ENCODE data around the gene LRPAP1.

Gene LRPAP1

DNA sequence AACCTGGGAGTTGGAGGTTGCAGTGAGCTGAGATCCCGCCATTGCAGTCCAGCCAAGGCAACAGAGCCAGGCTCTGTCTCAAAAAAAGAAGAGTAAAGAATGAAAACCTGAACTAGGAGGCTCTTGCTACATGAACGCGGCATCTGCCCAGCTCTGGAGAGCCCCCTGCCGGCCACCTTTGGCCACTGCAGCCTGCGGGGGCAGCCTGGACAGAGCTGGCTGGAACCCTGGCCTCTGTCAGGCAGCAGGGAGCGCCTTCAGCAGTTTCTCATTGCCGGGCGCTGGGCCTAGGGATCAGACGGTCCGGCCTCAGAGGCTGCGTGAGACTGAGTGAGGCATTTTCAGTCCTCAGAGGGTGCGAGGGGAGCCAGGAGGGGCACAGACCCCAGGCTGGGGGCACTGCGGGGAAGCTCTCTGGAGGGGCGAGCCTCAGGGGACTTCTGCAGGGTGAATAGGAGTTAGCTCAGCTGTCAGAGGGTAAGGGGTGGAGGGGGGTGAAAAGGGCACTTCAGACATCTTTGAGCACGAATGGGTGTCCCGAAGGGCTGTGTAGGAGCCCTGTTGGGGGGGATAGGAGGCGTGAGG lies 51.6 kb downstream of the LRPAP1 start:
- Histone ChIP-seq H3K4me1 (ENCODE audit: control insufficient read depth in 2 of 2, insufficient read depth in 2 of 2, low read length in 2 of 2) (peaks cover 17 to 25% of the 10 kb centered on the region in 2 donors), H3K36me3 (ENCODE audit: control insufficient read depth in 2 of 2, insufficient read depth in 2 of 2, low read length in 2 of 2) (no peaks in the 10 kb centered on the region), H3K27me3 (ENCODE audit: control insufficient read depth in 2 of 2, insufficient read depth in 2 of 2, low read length in 2 of 2) (peaks cover 15 to 30% of the 10 kb centered on the region in 2 donors), H3K9ac (ENCODE audit: low read depth in 1 of 2, low read length in 2 of 2) (no peak overlapping the region), H3K27ac (ENCODE audit: low read depth in 2 of 2, low read length in 2 of 2) (no peak overlapping the region), H3K9me3 (ENCODE audit: control insufficient read depth in 2 of 2, low read length in 2 of 2) (no peaks in the 10 kb centered on the region), H3K4me3 (ENCODE audit: low read length in 2 of 2) (no peak overlapping the region)

DNA sequence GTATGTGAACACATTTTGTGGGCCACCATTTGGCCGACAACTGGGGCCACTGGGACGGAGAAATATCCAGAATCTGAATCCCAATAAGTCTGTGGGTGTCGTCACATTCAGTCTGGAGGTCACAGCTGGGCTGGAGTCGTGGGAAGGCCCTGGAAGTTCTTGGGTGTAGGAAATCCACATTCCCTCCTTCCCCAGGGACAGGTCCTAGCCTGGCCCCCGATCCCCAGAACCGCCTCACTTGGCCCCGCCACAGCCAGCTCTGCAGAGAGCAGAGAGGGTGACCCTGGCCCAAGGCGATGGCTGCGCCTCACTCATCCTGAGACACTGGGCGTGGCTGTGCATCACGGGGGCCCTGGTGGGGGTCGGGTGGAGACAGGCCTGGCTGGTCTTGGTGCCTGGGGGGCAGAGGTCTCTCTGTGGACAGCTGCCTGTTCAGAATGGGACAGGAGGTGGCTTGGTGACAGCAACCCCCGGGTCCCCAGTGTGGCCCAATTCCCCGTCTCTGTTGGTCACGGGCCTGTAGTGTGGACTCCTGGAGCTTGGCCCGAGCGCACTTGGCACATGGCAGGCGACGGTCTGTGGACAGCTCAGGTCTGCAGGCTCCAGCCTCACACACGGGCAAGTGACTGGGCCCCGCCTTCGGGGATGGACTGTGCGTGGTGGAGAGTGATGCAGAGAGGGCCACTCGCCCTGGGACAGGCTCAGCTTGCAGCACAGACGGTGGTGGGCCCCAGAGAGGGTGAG lies 52.7 kb downstream of the LRPAP1 start:
- Histone ChIP-seq H3K9ac (ENCODE audit: low read depth in 1 of 2, low read length in 2 of 2) (no peak overlapping the region), H3K27ac (ENCODE audit: low read depth in 2 of 2, low read length in 2 of 2) (no peak overlapping the region), H3K4me1 (ENCODE audit: control insufficient read depth in 2 of 2, insufficient read depth in 2 of 2, low read length in 2 of 2) (peaks cover 8 to 19% of the 10 kb centered on the region in 2 donors), H3K36me3 (ENCODE audit: control insufficient read depth in 2 of 2, insufficient read depth in 2 of 2, low read length in 2 of 2) (no peaks in the 10 kb centered on the region), H3K4me3 (ENCODE audit: low read length in 2 of 2) (no peak overlapping the region), H3K9me3 (ENCODE audit: control insufficient read depth in 2 of 2, low read length in 2 of 2) (no peaks in the 10 kb centered on the region), H3K27me3 (ENCODE audit: control insufficient read depth in 2 of 2, insufficient read depth in 2 of 2, low read length in 2 of 2) (peaks cover 13 to 31% of the 10 kb centered on the region in 2 donors)

DNA sequence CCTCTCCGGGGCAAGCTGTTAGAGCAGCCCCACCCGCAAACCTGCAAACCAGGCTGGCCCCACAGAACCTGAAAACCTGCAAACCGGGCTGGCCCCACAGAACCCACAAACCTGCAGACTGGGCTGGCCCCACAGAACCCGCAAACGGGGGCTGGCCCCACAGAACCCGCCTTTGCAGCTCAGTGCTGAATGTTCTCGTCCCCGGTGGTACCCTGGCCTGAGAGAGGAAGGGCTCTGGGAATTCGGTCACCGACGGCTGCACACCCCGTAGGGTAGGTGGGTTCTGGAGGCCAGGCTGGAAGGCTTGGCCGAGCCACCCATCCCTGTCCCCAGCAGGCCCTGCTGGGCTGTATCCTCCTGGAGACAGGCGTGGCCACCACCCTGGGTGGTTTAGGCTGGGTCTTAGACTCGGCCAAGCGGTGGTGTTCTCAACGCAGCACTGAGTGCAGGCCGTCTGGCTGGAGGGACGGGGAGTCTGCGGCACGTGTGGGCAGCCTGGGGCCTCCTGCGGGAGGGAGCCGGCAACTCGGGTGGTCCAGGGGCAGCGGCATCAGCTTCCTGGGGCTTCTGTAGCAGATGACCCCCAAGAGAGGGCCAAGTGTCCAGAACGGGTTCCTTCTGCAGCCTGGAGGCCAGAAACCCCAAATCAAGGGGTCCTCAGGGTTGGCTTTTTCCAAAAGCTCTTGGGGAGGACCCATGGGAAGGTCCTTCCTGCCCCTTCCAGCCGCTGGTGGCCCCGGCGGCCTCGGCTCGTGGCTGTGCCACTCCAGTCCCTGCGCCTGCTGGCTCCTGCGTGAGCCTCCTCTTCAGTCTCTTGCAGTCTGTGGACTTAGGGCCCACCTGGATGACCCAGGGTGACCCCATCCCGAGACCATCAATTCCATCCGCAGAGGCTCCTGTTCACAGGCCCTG lies 53.5 kb downstream of the LRPAP1 start:
- H3K4me1 ChIP-seq (ENCODE audit: control insufficient read depth in 2 of 2, insufficient read depth in 2 of 2, low read length in 2 of 2) = peaks cover 6 to 11% of the 10 kb centered on the region in 2 donors
- H3K4me3 ChIP-seq (ENCODE audit: low read length in 2 of 2) = no peak overlapping the region
- H3K9me3 ChIP-seq (ENCODE audit: control insufficient read depth in 2 of 2, low read length in 2 of 2) = no peaks in the 10 kb centered on the region
- H3K36me3 ChIP-seq (ENCODE audit: control insufficient read depth in 2 of 2, insufficient read depth in 2 of 2, low read length in 2 of 2) = no peaks in the 10 kb centered on the region
- H3K27ac ChIP-seq (ENCODE audit: low read depth in 2 of 2, low read length in 2 of 2) = no peak overlapping the region
- H3K9ac ChIP-seq (ENCODE audit: low read depth in 1 of 2, low read length in 2 of 2) = no peak overlapping the region
- peaks cover 10 to 26% of the 10 kb centered on the region in 2 donors for H3K27me3 ChIP-seq (ENCODE audit: control insufficient read depth in 2 of 2, insufficient read depth in 2 of 2, low read length in 2 of 2)

DNA sequence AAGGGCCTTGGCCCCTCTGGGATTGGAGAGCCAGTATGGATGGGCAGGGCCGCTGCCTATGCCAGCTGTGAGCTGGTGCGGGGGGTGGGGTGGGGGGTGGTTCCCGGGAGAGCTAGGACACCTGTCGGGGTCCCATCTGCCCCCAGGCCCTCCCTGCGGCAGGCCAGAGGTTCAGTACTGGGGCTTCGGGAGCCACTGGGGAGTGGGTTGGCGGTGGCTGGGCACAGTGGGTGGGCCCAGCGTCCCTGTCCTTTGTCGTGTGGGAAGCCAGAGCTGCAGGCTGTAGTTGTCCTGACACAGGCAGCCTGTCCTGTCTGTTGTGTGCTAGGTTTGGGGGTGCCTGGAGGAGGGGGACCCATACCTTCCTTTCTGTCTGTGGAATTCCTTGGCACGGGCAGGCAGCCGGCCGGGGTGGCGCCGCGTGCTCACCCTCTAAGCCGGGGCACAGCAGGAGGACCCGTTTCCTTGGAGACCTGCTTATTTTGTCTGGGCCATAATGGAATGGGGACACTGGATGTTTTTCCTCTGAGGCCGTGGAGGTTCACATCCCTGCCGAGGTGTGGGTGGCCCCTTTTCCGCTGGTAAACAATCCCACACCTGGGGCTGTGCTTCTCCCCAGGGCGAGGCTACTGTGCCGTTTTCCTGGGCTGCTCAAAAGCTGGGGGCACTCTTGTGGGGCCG lies 54.3 kb downstream of the LRPAP1 start:
- Histone ChIP-seq H3K4me1 (ENCODE audit: control insufficient read depth in 2 of 2, insufficient read depth in 2 of 2, low read length in 2 of 2) (peaks cover 6% of the 10 kb centered on the region in 2 donors), H3K4me3 (ENCODE audit: low read length in 2 of 2) (no peak overlapping the region), H3K36me3 (ENCODE audit: control insufficient read depth in 2 of 2, insufficient read depth in 2 of 2, low read length in 2 of 2) (no peaks in the 10 kb centered on the region), H3K27me3 (ENCODE audit: control insufficient read depth in 2 of 2, insufficient read depth in 2 of 2, low read length in 2 of 2) (peaks cover 10 to 24% of the 10 kb centered on the region in 2 donors), H3K9me3 (ENCODE audit: control insufficient read depth in 2 of 2, low read length in 2 of 2) (no peaks in the 10 kb centered on the region), H3K27ac (ENCODE audit: low read depth in 2 of 2, low read length in 2 of 2) (no peak overlapping the region), H3K9ac (ENCODE audit: low read depth in 1 of 2, low read length in 2 of 2) (no peak overlapping the region)

DNA sequence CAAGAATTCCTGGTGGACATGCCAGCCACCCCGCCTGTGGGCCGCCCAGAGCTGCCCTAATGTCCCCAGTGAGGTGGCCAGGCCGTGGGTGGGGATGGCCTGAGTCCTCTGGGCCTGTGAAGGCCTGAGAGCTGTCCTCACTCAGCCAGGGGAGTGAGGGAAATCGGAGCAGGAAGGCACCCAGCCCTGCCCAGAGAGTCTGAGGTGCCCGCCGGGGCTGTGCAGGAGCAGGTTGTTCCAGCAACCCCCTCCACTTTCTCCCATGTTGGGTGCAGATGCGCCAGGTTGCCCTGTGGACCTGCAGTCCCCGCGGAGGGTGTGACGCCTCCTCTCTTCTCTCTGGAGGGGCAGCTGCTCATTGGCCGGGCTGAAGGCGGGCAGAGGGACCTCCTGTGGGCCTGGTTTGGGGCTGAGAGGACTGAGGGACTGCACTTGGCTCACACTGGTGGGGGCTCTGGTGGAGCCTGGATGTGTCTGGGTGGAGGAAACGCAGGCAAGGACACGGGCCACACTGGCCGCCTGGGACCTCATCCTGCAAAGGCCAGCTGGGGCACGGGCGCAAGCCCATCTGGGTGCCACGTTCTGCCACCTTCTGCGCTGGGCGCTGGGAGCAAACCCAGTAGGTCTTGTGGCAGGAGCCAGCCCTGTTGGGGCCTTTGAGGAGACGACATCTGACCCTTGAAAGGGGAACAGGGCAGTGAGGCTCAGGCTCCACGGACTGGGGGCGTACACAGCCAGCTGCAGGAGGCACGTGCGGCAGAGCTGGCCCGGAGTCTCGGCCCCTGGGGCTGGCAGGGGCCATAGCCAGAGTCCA lies 55.1 kb downstream of the LRPAP1 start:
- Histone ChIP-seq H3K9ac (ENCODE audit: low read depth in 1 of 2, low read length in 2 of 2) (no peak overlapping the region), H3K4me1 (ENCODE audit: control insufficient read depth in 2 of 2, insufficient read depth in 2 of 2, low read length in 2 of 2) (peaks cover 4 to 6% of the 10 kb centered on the region in 2 donors), H3K4me3 (ENCODE audit: low read length in 2 of 2) (no peak overlapping the region), H3K27ac (ENCODE audit: low read depth in 2 of 2, low read length in 2 of 2) (no peak overlapping the region), H3K36me3 (ENCODE audit: control insufficient read depth in 2 of 2, insufficient read depth in 2 of 2, low read length in 2 of 2) (no peaks in the 10 kb centered on the region), H3K27me3 (ENCODE audit: control insufficient read depth in 2 of 2, insufficient read depth in 2 of 2, low read length in 2 of 2) (peaks cover 7 to 27% of the 10 kb centered on the region in 2 donors), H3K9me3 (ENCODE audit: control insufficient read depth in 2 of 2, low read length in 2 of 2) (no peaks in the 10 kb centered on the region)

DNA sequence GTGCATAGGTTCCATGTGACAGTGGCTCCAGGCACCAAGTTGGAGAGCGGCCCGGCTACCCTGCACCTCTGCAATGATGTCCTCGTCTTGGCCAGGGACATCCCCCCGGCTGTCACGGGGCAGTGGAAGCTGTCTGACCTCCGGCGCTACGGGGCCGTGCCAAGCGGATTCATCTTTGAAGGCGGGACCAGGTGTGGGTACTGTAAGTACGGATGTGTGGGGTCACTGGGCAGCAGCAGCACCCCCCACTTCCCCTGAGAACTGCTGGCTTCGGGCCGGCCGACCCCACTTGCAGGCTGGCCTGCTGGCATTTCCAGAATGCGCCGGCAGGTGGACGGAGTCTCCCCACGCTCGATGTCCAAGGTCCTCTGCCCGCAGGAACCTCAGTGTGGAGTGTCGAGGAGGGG lies 55.9 kb downstream of the LRPAP1 start:
- Histone ChIP-seq H3K9ac (ENCODE audit: low read depth in 1 of 2, low read length in 2 of 2) (no peak overlapping the region), H3K4me1 (ENCODE audit: control insufficient read depth in 2 of 2, insufficient read depth in 2 of 2, low read length in 2 of 2) (no peaks in the 10 kb centered on the region), H3K27me3 (ENCODE audit: control insufficient read depth in 2 of 2, insufficient read depth in 2 of 2, low read length in 2 of 2) (peaks cover 6 to 23% of the 10 kb centered on the region in 2 donors), H3K4me3 (ENCODE audit: low read length in 2 of 2) (no peak overlapping the region), H3K36me3 (ENCODE audit: control insufficient read depth in 2 of 2, insufficient read depth in 2 of 2, low read length in 2 of 2) (no peaks in the 10 kb centered on the region), H3K9me3 (ENCODE audit: control insufficient read depth in 2 of 2, low read length in 2 of 2) (no peaks in the 10 kb centered on the region), H3K27ac (ENCODE audit: low read depth in 2 of 2, low read length in 2 of 2) (no peak overlapping the region)

DNA sequence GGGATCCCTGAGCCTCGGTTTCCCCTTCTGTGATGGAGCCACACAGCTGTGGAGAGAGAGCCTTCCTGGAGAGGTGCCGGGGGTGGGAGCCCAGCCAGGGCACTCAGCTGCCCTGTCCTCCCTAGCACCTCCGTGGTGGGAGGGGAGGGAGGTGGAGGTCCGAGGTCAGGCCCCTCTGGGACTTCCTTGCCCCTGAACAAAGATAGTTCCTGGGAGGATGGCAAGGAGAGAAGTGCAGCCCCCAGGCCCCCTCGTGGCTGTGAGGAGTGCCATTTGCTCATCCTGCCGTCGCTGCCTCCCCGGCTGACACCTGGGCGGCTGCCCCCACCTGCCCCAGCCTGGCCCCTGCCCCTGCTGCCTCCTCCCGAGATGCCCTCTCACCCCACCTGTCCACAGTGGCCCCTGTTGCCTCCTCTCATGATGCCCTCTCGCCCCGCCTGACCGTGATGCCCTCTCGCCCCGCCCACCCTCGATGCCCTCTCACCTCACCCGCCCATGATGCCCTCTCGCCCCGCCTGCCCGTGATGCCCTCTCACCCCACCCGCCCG lies 56.4 kb downstream of the LRPAP1 start:
- H3K9me3 ChIP-seq (ENCODE audit: control insufficient read depth in 2 of 2, low read length in 2 of 2) = no peaks in the 10 kb centered on the region
- H3K4me3 ChIP-seq (ENCODE audit: low read length in 2 of 2) = no peak overlapping the region
- H3K9ac ChIP-seq (ENCODE audit: low read depth in 1 of 2, low read length in 2 of 2) = no peak overlapping the region
- H3K27ac ChIP-seq (ENCODE audit: low read depth in 2 of 2, low read length in 2 of 2) = no peak overlapping the region
- no peaks in the 10 kb centered on the region for H3K36me3 ChIP-seq (ENCODE audit: control insufficient read depth in 2 of 2, insufficient read depth in 2 of 2, low read length in 2 of 2)
- peaks cover 3 to 27% of the 10 kb centered on the region in 2 donors for H3K27me3 ChIP-seq (ENCODE audit: control insufficient read depth in 2 of 2, insufficient read depth in 2 of 2, low read length in 2 of 2)
- peaks cover 0 to 3% of the 10 kb centered on the region in 2 donors for H3K4me1 ChIP-seq (ENCODE audit: control insufficient read depth in 2 of 2, insufficient read depth in 2 of 2, low read length in 2 of 2)

DNA sequence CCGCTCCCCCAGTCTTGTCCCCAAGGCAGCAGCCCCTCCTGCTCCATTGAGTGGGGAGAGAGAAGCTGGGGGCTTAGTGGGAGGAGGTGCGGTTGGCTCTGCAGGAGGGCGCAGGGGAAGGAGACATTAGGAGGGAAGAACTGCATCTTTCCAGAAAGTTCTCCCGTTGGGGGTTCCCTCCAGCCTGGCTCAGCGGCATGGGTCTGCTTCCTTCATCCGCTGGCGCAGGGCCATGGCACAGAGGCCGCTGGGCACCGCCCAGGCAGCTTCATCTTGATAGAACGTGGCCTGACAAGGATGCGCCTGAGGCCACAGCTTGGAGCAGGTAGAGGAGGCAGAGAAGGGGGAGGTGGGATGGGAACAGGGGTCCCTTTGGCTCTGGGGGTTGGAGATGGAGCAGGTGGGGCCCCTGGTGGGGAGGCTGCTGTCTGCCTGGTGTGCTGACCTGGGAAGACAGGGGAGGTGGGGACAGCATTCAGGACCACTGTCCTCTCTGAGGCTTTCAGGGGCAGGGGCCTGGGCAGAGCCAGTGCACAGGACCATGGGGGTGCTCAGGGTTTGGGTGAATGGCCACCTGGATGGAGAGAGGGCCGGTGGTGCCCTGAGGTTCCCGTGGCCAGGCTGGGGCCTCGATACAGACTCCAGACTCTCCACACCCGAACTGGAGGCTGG lies 57.0 kb downstream of the LRPAP1 start:
- H3K27me3 ChIP-seq (ENCODE audit: control insufficient read depth in 2 of 2, insufficient read depth in 2 of 2, low read length in 2 of 2) = peaks cover 2 to 28% of the 10 kb centered on the region in 2 donors
- no peaks in the 10 kb centered on the region for H3K9me3 ChIP-seq (ENCODE audit: control insufficient read depth in 2 of 2, low read length in 2 of 2)
- H3K9ac ChIP-seq (ENCODE audit: low read depth in 1 of 2, low read length in 2 of 2) = no peak overlapping the region
- no peak overlapping the region for H3K27ac ChIP-seq (ENCODE audit: low read depth in 2 of 2, low read length in 2 of 2)
- H3K4me3 ChIP-seq (ENCODE audit: low read length in 2 of 2) = no peak overlapping the region
- H3K4me1 ChIP-seq (ENCODE audit: control insufficient read depth in 2 of 2, insufficient read depth in 2 of 2, low read length in 2 of 2) = peaks cover 0 to 3% of the 10 kb centered on the region in 2 donors
- no peaks in the 10 kb centered on the region for H3K36me3 ChIP-seq (ENCODE audit: control insufficient read depth in 2 of 2, insufficient read depth in 2 of 2, low read length in 2 of 2)

All from mucosa of rectum (tissue), 2 donors.